Endothelial cell of umbilical vein (primary cell): ENCODE data around the gene SMARCE1. TPM values are rescaled to one million over a fixed set of nuclear protein-coding genes. Genes with fewer than 3 reads are reported as not detected.

Experiments
- BruUV-seq: library from RNA; stranded (reverse); fragments of 400-500 nt; replicated peaks from 2 replicates; lab custom pipeline; 2021; lab: Mats Ljungman, UMichigan
- CTCF ChIA-PET: fragments of 300-600, 350-600 bp; sonication (Branson Sonifier 250); formaldehyde crosslinking; loops from one replicate; lab custom pipeline; 2021; ENCODE audit warnings: antibody characterized with exemption, inconsistent platforms; lab: Charles Lee
- POLR2A ChIA-PET: fragments of 300-600, 350-600 bp; sonication (Branson Sonifier 250); formaldehyde crosslinking; loops from one replicate; lab custom pipeline; 2021; ENCODE audit warnings: antibody characterized with exemption, inconsistent platforms; lab: Charles Lee
- DNase-seq: peaks from one replicate; pipeline ENCODE4 v3.0.0-alpha.2; 2011; ENCODE audit warnings: low read depth, low spot score
- FAIRE-seq: peaks from 2 replicates; lab custom pipeline; 2011; peaks lifted over from hg19 to GRCh38; lab: Jason Lieb, UNC
- H2AFZ ChIP-seq: 2 replicates; pipeline ENCODE4 v1.6.0; 2012; ENCODE audit warnings: low read depth, low read length, control low read depth, inconsistent platforms
- H3K27ac ChIP-seq: 2 replicates; pipeline ENCODE4 v1.5.1; 2011; ENCODE audit warnings: low read depth, mild to moderate bottlenecking, control low read depth, low read length, moderate library complexity; ENCODE audit not compliant: insufficient read depth
- H3K27me3 ChIP-seq, 2 experiments: 2 replicates each; pipeline versions ENCODE4 v1.6.0 to v1.6.1; 2011; ENCODE audit warnings: low read length in 2 of 2, mixed read lengths in 1 of 2; ENCODE audit not compliant: control insufficient read depth in 2 of 2, insufficient read depth in 2 of 2
- H3K36me3 ChIP-seq, 2 experiments: 2 replicates in 1 of 2; 3 replicates in 1 of 2; pipeline ENCODE4 v1.5.1; 2011; ENCODE audit warnings: low read length in 2 of 2, mild to moderate bottlenecking in 1 of 2, moderate library complexity in 1 of 2; ENCODE audit not compliant: control insufficient read depth in 2 of 2, insufficient read depth in 2 of 2; ENCODE audit errors: extremely low read depth in 1 of 2
- H3K4me1 ChIP-seq: 3 replicates; pipeline ENCODE4 v1.5.1; 2011; ENCODE audit warnings: mild to moderate bottlenecking, low read length; ENCODE audit not compliant: control insufficient read depth, insufficient read depth; ENCODE audit errors: extremely low read depth
- H3K4me2 ChIP-seq: 2 replicates; pipeline ENCODE4 v1.6.1; 2011; ENCODE audit warnings: low read length, control low read depth, mixed read lengths; ENCODE audit not compliant: insufficient read depth
- H3K4me3 ChIP-seq, 3 experiments: fragments of 200-600 bp in 1 of 3; sonication (generic), shearing (Covaris generic) in 1 of 3; replicated peaks in 1 of 3; 2 replicates each; pipeline ENCODE4 v1.5.1; 2011 to 2016; ENCODE audit warnings: control low read depth in 3 of 3, low read length in 3 of 3, mild to moderate bottlenecking in 2 of 3, inconsistent platforms in 1 of 3, low read depth in 1 of 3, moderate library complexity in 1 of 3; ENCODE audit not compliant: insufficient read depth in 1 of 3
- H3K79me2 ChIP-seq: 2 replicates; pipeline ENCODE4 v1.6.0; 2012; ENCODE audit warnings: low read length, inconsistent platforms; ENCODE audit not compliant: control insufficient read depth, insufficient read depth
- H3K9ac ChIP-seq: replicated peaks from 2 replicates; pipeline ENCODE3; 2011; ENCODE audit warnings: low read length, control low read depth; ENCODE audit not compliant: insufficient read depth; ENCODE audit errors: extremely low read depth
- H3K9me1 ChIP-seq: replicated peaks from 3 replicates; pipeline ENCODE4 v1.6.0; 2011; ENCODE audit warnings: mild to moderate bottlenecking, low read length; ENCODE audit not compliant: control insufficient read depth, insufficient read depth; ENCODE audit errors: extremely low read depth
- H3K9me3 ChIP-seq: replicated peaks from 2 replicates; pipeline ENCODE4 v1.5.1; 2012; ENCODE audit warnings: low read length, inconsistent platforms; ENCODE audit not compliant: control insufficient read depth, insufficient read depth
- H4K20me1 ChIP-seq: replicated peaks from 2 replicates; pipeline ENCODE3; 2011; ENCODE audit warnings: mild to moderate bottlenecking, low read length; ENCODE audit not compliant: control insufficient read depth, insufficient read depth; ENCODE audit errors: extremely low read depth
- FOS ChIP-seq: IDR thresholded peaks from 2 replicates; pipeline ENCODE4 v1.6.1; 2011; ENCODE audit warnings: mild to moderate bottlenecking, low read length, moderate library complexity, borderline replicate concordance; ENCODE audit not compliant: insufficient read depth
- GATA2 ChIP-seq: IDR thresholded peaks from 2 replicates; pipeline ENCODE4 v1.7.0; 2011; ENCODE audit warnings: low read depth, mild to moderate bottlenecking, moderate library complexity, mixed read lengths, low read length; ENCODE audit not compliant: insufficient read length, insufficient read depth
- JUN ChIP-seq: IDR thresholded peaks from 2 replicates; pipeline ENCODE4 v1.6.1; 2011; ENCODE audit warnings: borderline replicate concordance, low read depth; ENCODE audit not compliant: insufficient read length, insufficient read depth
- MAX ChIP-seq: IDR thresholded peaks from 2 replicates; pipeline ENCODE4 v1.6.1; 2011; ENCODE audit not compliant: insufficient read depth, insufficient read length
- POLR2A ChIP-seq: IDR thresholded peaks from 2 replicates; pipeline ENCODE4 v1.6.1; 2012; ENCODE audit warnings: low read depth, mild to moderate bottlenecking, control low read depth, low read length
- POLR2AphosphoS5 ChIP-seq: IDR thresholded peaks from 2 replicates; pipeline ENCODE4 v1.6.1; 2012; ENCODE audit warnings: low read depth, mild to moderate bottlenecking, control low read depth, low read length, moderate library complexity; ENCODE audit not compliant: insufficient read depth
- dilution Hi-C: fragments of 300-500 bp; cut with MboI; formaldehyde crosslinking; loops from one replicate; pipeline ENCODE4 v1.15.0; 2019; ENCODE audit warnings: low sequenced_read_pairs; ENCODE audit not compliant: extremely low pct_ligation_motif_present
- intact Hi-C: fragments of 100-400 bp; cut with micrococcal nuclease; formaldehyde crosslinking; loops from one replicate; pipeline ENCODE4 v1.10.0; 2022
- polyA plus RNA-seq, 4 experiments: library from polyadenylated mRNA; depleted of rRNA in 3 of 4; stranded (reverse) in 3 of 4; unstranded in 1 of 4; fragments of >200 nt; gene quantifications; 2 replicates each; pipeline versions ENCODE4 v1.2.1 to v1.2.3, GENCODE V29; 2011 to 2012; ENCODE audit warnings: missing spikeins in 1 of 4
- total RNA-seq: library from RNA; stranded (reverse); gene quantifications from 2 replicates; pipeline ENCODE4 v1.2.3, GENCODE V29; 2021
- TF ChIP-seq, protein P1 (sequence below), 2 donors: IDR thresholded peaks; 1 replicate in 1 of 2; 2 replicates in 1 of 2; pipeline ENCODE4 v1.5.1; 2011; ENCODE audit warnings: low read length in 2 of 2, mild to moderate bottlenecking in 2 of 2, moderate library complexity in 2 of 2, control low read depth in 1 of 2, inconsistent platforms in 1 of 2, low read depth in 1 of 2; ENCODE audit not compliant: insufficient read depth in 1 of 2; ENCODE audit errors: extremely low read depth in 1 of 2

SMARCE1 gene
- total and polyA plus RNA-seq, 2 donors (not counting 3 experiments of a cell fraction or from before 2014, with no cell fraction given): 28.4 to 127 TPM

- dilution Hi-C loops: no loop called here
- H3K27me3 ChIP-seq: peaks cover 10 to 21% of the 10 kb centered on the region in 2 experiments
- H3K4me3 ChIP-seq: no peak overlapping the region
- DNase-seq (no peak), FAIRE-seq (no peak)
- H3K9me1 ChIP-seq: no peaks in the 10 kb centered on the region
- no peak overlapping the region for H3K9ac ChIP-seq
- ChIA-PET POLR2A (no interaction called here), CTCF (no interaction called here)
- no peaks in the 10 kb centered on the region for H3K9me3 ChIP-seq
- intact Hi-C loops: no loop called here
- no peaks in the 10 kb centered on the region for H3K4me1 ChIP-seq
- BruUV-seq: no TSS peak
- no peaks in the 10 kb centered on the region for H3K36me3 ChIP-seq
- H3K4me2 ChIP-seq: no peak overlapping the region
- H3K79me2 ChIP-seq: no peaks in the 10 kb centered on the region
- no peak overlapping the region for H2AFZ ChIP-seq
- no peak overlapping the region for H3K27ac ChIP-seq
- H4K20me1 ChIP-seq: no peaks in the 10 kb centered on the region
- no peak for TF ChIP-seq JUN
- TF ChIP-seq POLR2AphosphoS5: no peak
- TF ChIP-seq MAX: no peak
These were observed 48.8 kb downstream of the SMARCE1 start for GRCh38 chr17:40598619-40599467.

- Histone ChIP-seq H3K36me3 (no peaks in the 10 kb centered on the region), H3K4me1 (no peaks in the 10 kb centered on the region), H3K9me3 (no peaks in the 10 kb centered on the region), H3K27me3 (peaks cover 10 to 19% of the 10 kb centered on the region in 2 experiments), H3K27ac (no peak overlapping the region), H4K20me1 (no peaks in the 10 kb centered on the region), H3K9me1 (no peaks in the 10 kb centered on the region), H3K9ac (no peak overlapping the region), H2AFZ (no peak overlapping the region), H3K79me2 (no peaks in the 10 kb centered on the region), H3K4me3 (no peak overlapping the region), H3K4me2 (no peak overlapping the region)
- POLR2A ChIA-PET: no interaction called here
- TF ChIP-seq POLR2A (no peak), GATA2 (no peak), FOS (no peak), JUN (no peak)
- TF ChIP-seq, protein P1, sequence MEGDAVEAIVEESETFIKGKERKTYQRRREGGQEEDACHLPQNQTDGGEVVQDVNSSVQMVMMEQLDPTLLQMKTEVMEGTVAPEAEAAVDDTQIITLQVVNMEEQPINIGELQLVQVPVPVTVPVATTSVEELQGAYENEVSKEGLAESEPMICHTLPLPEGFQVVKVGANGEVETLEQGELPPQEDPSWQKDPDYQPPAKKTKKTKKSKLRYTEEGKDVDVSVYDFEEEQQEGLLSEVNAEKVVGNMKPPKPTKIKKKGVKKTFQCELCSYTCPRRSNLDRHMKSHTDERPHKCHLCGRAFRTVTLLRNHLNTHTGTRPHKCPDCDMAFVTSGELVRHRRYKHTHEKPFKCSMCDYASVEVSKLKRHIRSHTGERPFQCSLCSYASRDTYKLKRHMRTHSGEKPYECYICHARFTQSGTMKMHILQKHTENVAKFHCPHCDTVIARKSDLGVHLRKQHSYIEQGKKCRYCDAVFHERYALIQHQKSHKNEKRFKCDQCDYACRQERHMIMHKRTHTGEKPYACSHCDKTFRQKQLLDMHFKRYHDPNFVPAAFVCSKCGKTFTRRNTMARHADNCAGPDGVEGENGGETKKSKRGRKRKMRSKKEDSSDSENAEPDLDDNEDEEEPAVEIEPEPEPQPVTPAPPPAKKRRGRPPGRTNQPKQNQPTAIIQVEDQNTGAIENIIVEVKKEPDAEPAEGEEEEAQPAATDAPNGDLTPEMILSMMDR (IDR thresholded peaks at IDR 0.05; ENCODE audit: extremely low read depth in 1 of 2, insufficient read depth in 1 of 2, low read depth in 1 of 2, low read length in 2 of 2): no peak
- dilution Hi-C loops: no loop called here
- intact Hi-C loops: no loop called here
- FAIRE-seq (no peak), DNase-seq (no peak)
- CTCF ChIA-PET: no interaction called here
- BruUV-seq: no TSS peak
These were observed 49.4 kb downstream of the SMARCE1 start for GRCh38 chr17:40598301-40598618.
